Skin epidermis (tissue), 12 donors: ENCODE measurements around the gene SULT2A1.
"Not testable (repeated sequence)": the region's sequence is repeated elsewhere in the genome, so short reads cannot be mapped to it uniquely, and the experiment has no call there.

Experiments used
- H3K27ac ChIP-seq, 21 experiments: fragments of 200-600 bp; sonication (generic) in 11 of 21; one replicate each; pipeline ENCODE4 v1.5.0; 2020; ENCODE audit warnings: mild to moderate bottlenecking in 3 of 21, inconsistent platforms in 2 of 21, moderate library complexity in 2 of 21
- H3K4me3 ChIP-seq, 7 experiments: fragments of 200-600 bp; sonication (generic) in 2 of 7; one replicate each; pipeline ENCODE4 v1.5.0; 2020; ENCODE audit warnings: inconsistent platforms in 2 of 7, mild to moderate bottlenecking in 2 of 7, moderate library complexity in 1 of 7

SULT2A1 gene

GRCh38 chr19:47886010-47886559 lies at the start of gene SULT2A1:
Gene SULT2A1 (minus strand): TSS chr19:47886315. CDS start chr19:47886257, 58 bp downstream.
- Histone ChIP-seq H3K4me3 (no peak within 1 kb of the TSS), H3K27ac (no peak within 1 kb of the TSS)

GRCh38 chr19:47928581-47928980 lies 42.5 kb upstream of the SULT2A1 start:
- not testable (repeated sequence) for H3K4me3 ChIP-seq, H3K27ac ChIP-seq

- not testable (repeated sequence) for H3K4me3 ChIP-seq, H3K27ac ChIP-seq
Measured at GRCh38 chr19:47920107-47920506, 34.0 kb upstream of the SULT2A1 start.

- not testable (repeated sequence) for H3K27ac ChIP-seq, H3K4me3 ChIP-seq
Measured at GRCh38 chr19:47910191-47910590, 24.1 kb upstream of the SULT2A1 start.

- not testable (repeated sequence) for H3K4me3 ChIP-seq, H3K27ac ChIP-seq
Measured at GRCh38 chr19:47909350-47909749, 23.2 kb upstream of the SULT2A1 start.

- no peak overlapping the region for H3K4me3 ChIP-seq
- no peak overlapping the region for H3K27ac ChIP-seq
Measured at GRCh38 chr19:47901370-47901769, 15.3 kb upstream of the SULT2A1 start.

- H3K4me3 ChIP-seq: no peak overlapping the region
Measured at GRCh38 chr19:47899335-47899734, 13.2 kb upstream of the SULT2A1 start.

GRCh38 chr19:47897861-47898260 lies 11.7 kb upstream of the SULT2A1 start:
- Histone ChIP-seq H3K27ac (no peak overlapping the region), H3K4me3 (no peak overlapping the region)

More at GRCh38 chr19:47899335-47899734, 13.2 kb upstream of the SULT2A1 start:
- no peak overlapping the region for H3K27ac ChIP-seq

GRCh38 chr19:47896773-47897172 lies 10.7 kb upstream of the SULT2A1 start:
- Histone ChIP-seq H3K4me3 (no peak overlapping the region), H3K27ac (no peak overlapping the region)

- Histone ChIP-seq H3K4me3 (no peak overlapping the region), H3K27ac (no peak overlapping the region)
Measured at GRCh38 chr19:47896019-47896418, 9.9 kb upstream of the SULT2A1 start.

- Histone ChIP-seq H3K4me3 (no peak overlapping the region), H3K27ac (no peak overlapping the region)
Measured at GRCh38 chr19:47895165-47895782, 9.2 kb upstream of the SULT2A1 start.

- no peak overlapping the region for H3K27ac ChIP-seq
- no peak overlapping the region for H3K4me3 ChIP-seq
Measured at GRCh38 chr19:47891923-47892666, 6.0 kb upstream of the SULT2A1 start.

- Histone ChIP-seq H3K4me3 (no peak overlapping the region), H3K27ac (no peak overlapping the region)
Measured at GRCh38 chr19:47891622-47891922, 5.5 kb upstream of the SULT2A1 start.

GRCh38 chr19:47890865-47891621 lies 4.9 kb upstream of the SULT2A1 start:
- H3K27ac ChIP-seq: no peak overlapping the region
- H3K4me3 ChIP-seq: no peak overlapping the region

- H3K27ac ChIP-seq: no peak overlapping the region
- H3K4me3 ChIP-seq: no peak overlapping the region
Measured at GRCh38 chr19:47885067-47885463, 1.1 kb downstream of the SULT2A1 start.

- H3K27ac ChIP-seq: no peak overlapping the region
- no peak overlapping the region for H3K4me3 ChIP-seq
Measured at GRCh38 chr19:47882890-47883289, 3.2 kb downstream of the SULT2A1 start.

GRCh38 chr19:47881757-47882156 lies 4.4 kb downstream of the SULT2A1 start:
- no peak overlapping the region for H3K27ac ChIP-seq
- no peak overlapping the region for H3K4me3 ChIP-seq

- not testable (repeated sequence) for H3K4me3 ChIP-seq, H3K27ac ChIP-seq
Measured at GRCh38 chr19:47879385-47879784, 6.7 kb downstream of the SULT2A1 start.

- H3K4me3 ChIP-seq: no peak overlapping the region
- no peak overlapping the region for H3K27ac ChIP-seq
Measured at GRCh38 chr19:47878906-47879305, 7.2 kb downstream of the SULT2A1 start.

- H3K4me3 ChIP-seq: no peak overlapping the region
- no peak overlapping the region for H3K27ac ChIP-seq
Measured at GRCh38 chr19:47865166-47865565, 20.9 kb downstream of the SULT2A1 start.

- H3K4me3 ChIP-seq: no peak overlapping the region
- no peak overlapping the region for H3K27ac ChIP-seq
Measured at GRCh38 chr19:47863514-47863936, 22.6 kb downstream of the SULT2A1 start.
